Stimulated activated naive CD8-positive, alpha-beta T cell treated with anti-CD3 and anti-CD28 coated beads, Interleukin-15, amount 100 ng/mL, for 72 hours (primary cell): ENCODE data around the gene SLC2A14.
"Not testable (repeated sequence)": the region's sequence is repeated elsewhere in the genome, so short reads cannot be mapped to it uniquely, and the experiment has no call there.

Experiments used
- ATAC-seq: fragments of 150-1000 bp; cut with Tn5 transposase; 2 replicates; pipeline ENCODE4 v1.10.0; 2021; ENCODE audit warnings: mild to moderate bottlenecking, moderate library complexity
- DNase-seq, 2 donors: peaks; one replicate each; pipeline ENCODE4 v3.0.0; 2021 to 2022
- H3K27ac Mint-ChIP-seq, 2 donors: one replicate each; pipeline ENCODE4 v1.8.0; 2022; ENCODE audit warnings: mild to moderate bottlenecking in 2 of 2, mixed read lengths in 2 of 2, moderate library complexity in 2 of 2
- H3K27me3 Mint-ChIP-seq: one replicate; pipeline ENCODE4 v1.8.0; 2022; ENCODE audit warnings: mixed read lengths
- H3K4me1 Mint-ChIP-seq: one replicate; pipeline ENCODE4 v1.8.0; 2022; ENCODE audit warnings: mild to moderate bottlenecking, mixed read lengths
- H3K4me3 Mint-ChIP-seq, 2 donors: one replicate each; pipeline ENCODE4 v1.8.0; 2022; ENCODE audit warnings: mild to moderate bottlenecking in 2 of 2, mixed read lengths in 2 of 2, moderate library complexity in 1 of 2
- H3K9me3 Mint-ChIP-seq, 2 donors: one replicate each; pipeline ENCODE4 v1.8.0; 2022; ENCODE audit warnings: mixed read lengths in 2 of 2

SLC2A14 gene

GRCh38 chr12:7829737-7830136 is 43.0 kb downstream of the SLC2A14 start:
- not testable (repeated sequence) for H3K4me1 Mint-ChIP-seq, ATAC-seq, H3K4me3 Mint-ChIP-seq, H3K27me3 Mint-ChIP-seq, DNase-seq, H3K9me3 Mint-ChIP-seq, H3K27ac Mint-ChIP-seq

- not testable (repeated sequence) for H3K4me3 Mint-ChIP-seq, DNase-seq, H3K27ac Mint-ChIP-seq, H3K9me3 Mint-ChIP-seq, H3K27me3 Mint-ChIP-seq, H3K4me1 Mint-ChIP-seq, ATAC-seq
Observed at GRCh38 chr12:7825754-7826153, 47.0 kb downstream of the SLC2A14 start.

DNA sequence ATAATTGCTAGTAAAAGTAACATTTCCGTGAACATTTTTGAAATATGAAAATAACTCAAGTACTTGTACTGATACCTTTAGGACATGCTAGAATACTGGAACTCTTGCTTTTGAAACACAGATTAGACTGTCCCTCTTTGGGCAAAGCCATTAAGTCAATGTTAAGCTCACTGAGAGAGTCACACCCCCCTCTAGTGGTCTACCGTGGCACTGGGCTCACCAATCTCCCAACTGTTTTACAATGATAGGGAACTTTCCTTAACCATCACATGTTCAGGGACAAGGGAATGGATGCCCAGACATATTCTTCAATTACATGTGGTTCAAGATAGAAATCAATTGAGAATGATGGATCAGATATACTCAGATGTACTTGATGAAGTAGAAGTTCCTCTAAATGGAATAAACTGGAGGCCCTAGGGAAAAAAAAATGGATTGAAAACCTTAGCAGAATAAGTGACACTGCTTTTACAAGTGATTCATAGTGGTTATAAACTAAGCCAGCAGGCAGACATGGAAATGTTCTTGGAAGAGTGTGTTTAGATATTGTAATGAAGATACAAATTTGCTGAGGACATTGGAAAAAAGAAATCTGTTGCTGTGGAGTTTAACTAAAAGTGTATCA is 65.7 kb downstream of the SLC2A14 start:
- no peak overlapping the region for H3K4me3 Mint-ChIP-seq
- no peak overlapping the region for H3K27ac Mint-ChIP-seq
- no peaks in the 10 kb centered on the region for H3K4me1 Mint-ChIP-seq
- H3K9me3 Mint-ChIP-seq = no peaks in the 10 kb centered on the region
- peak; percentile 64 for ATAC-seq
- DNase-seq = peak; percentile 48 to 53
- no peaks in the 10 kb centered on the region for H3K27me3 Mint-ChIP-seq

GRCh38 chr12:7806319-7806718 is 66.4 kb downstream of the SLC2A14 start:
- H3K27ac Mint-ChIP-seq, DNase-seq, H3K9me3 Mint-ChIP-seq, H3K27me3 Mint-ChIP-seq, ATAC-seq, H3K4me1 Mint-ChIP-seq, H3K4me3 Mint-ChIP-seq: not testable (repeated sequence)

DNA sequence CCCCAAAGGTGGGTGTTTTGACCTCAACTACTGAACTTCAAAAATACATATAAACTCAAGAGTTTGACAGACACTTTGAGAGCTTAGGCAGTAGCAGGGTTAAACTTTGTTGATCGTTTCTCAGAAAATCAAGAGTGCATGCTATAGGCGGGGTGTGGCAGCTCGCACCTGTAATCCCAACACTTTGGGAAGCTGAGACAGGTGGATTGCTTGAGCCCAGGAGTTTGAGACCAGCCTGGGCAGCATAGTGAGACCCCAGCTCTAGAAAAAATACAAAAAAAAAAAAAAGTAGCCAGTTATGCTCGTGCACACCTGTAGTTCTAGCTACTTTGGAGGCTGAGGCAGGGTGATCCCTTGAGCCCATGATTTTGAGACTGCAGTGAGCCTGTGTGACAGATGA is 71.3 kb downstream of the SLC2A14 start:
- no peak for ATAC-seq
- no peaks in the 10 kb centered on the region for H3K9me3 Mint-ChIP-seq
- H3K27ac Mint-ChIP-seq = no peak overlapping the region

DNA sequence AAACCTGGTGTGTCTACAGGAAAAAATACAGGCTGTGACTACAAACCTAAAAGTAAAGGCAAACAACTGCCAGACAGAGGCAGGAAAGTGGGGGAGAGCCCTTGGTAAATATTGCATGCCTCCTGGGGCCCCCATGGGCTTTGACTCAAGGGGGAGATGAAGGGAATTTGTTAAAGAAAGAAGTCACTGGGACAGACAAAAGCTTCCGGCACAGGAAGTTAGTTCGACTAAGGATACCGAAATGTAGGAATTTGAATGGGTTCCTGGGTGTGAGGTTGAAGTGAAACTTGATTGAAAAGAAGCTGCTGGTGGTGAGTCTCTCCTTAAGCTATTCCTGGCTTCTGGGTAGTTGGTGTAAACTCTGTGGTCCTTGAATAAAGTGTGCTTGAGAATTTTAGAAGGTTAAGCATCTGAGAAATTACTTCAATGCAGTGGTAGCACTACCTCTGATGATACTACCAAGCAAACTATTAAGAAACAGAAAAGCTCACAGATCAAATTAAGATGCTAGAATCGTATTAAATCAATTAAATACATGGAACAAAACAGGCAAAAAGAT is 73.9 kb downstream of the SLC2A14 start:
- not testable (repeated sequence) for H3K4me3 Mint-ChIP-seq, H3K27me3 Mint-ChIP-seq, H3K27ac Mint-ChIP-seq, ATAC-seq, H3K9me3 Mint-ChIP-seq, DNase-seq, H3K4me1 Mint-ChIP-seq

More for the DNA sequence above, 71.3 kb downstream of the SLC2A14 start:
- Mint-ChIP-seq H3K27me3 (no peaks in the 10 kb centered on the region), H3K4me1 (no peaks in the 10 kb centered on the region), H3K4me3 (no peak overlapping the region)
- DNase-seq = no peak

GRCh38 chr12:7797698-7798398 is 74.9 kb downstream of the SLC2A14 start:
- no peak overlapping the region for H3K4me3 Mint-ChIP-seq
- no peaks in the 10 kb centered on the region for H3K9me3 Mint-ChIP-seq
- no peak overlapping the region for H3K27ac Mint-ChIP-seq
- ATAC-seq (no peak), DNase-seq (no peak)
- no peaks in the 10 kb centered on the region for H3K4me1 Mint-ChIP-seq
- no peaks in the 10 kb centered on the region for H3K27me3 Mint-ChIP-seq

DNA sequence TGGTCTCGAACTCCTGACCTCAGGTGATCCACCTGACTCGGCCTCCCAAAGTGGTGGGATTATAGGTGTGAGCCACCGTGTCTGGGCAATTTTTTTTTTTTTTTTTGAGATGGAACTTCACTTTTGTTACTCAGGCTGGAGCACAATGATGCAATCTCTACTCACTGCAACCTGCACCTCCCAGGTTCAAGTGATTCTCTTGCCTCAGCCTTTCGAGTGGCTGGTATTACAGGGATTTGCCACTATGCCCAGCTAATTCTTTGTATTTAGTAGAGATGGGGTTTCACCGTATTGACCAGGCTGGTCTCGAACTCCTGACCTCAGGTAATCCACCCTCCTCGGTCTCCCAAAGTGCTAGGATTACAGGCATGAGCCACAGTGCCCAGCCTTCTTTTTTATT is 75.4 kb downstream of the SLC2A14 start:
- H3K4me1 Mint-ChIP-seq, ATAC-seq, H3K27ac Mint-ChIP-seq, H3K4me3 Mint-ChIP-seq, DNase-seq, H3K27me3 Mint-ChIP-seq, H3K9me3 Mint-ChIP-seq: not testable (repeated sequence)

DNA sequence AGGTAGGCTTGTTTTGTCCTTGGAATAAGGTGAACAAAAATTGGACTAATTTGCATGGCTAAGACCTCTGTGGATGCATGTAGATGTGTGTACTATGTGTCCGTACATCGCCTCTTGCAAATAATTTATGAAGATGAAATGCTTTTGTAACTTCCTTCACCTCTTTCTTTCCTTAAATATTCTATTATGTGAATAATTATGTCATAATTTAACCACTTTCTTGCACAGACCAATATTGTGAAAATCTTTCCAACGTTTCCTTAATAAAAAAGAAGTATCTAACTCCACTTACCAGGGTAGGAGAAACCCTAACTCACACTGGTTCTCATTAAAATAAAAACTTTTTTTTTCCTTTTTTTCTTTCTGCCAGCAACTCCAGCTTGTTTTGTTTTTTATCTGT is 79.5 kb downstream of the SLC2A14 start:
- no peak overlapping the region for H3K27ac Mint-ChIP-seq
- ATAC-seq (no peak), DNase-seq (no peak)
- H3K4me3 Mint-ChIP-seq = no peak overlapping the region
- no peaks in the 10 kb centered on the region for H3K9me3 Mint-ChIP-seq
- no peaks in the 10 kb centered on the region for H3K4me1 Mint-ChIP-seq
- peaks cover 2% of the 10 kb centered on the region for H3K27me3 Mint-ChIP-seq

DNA sequence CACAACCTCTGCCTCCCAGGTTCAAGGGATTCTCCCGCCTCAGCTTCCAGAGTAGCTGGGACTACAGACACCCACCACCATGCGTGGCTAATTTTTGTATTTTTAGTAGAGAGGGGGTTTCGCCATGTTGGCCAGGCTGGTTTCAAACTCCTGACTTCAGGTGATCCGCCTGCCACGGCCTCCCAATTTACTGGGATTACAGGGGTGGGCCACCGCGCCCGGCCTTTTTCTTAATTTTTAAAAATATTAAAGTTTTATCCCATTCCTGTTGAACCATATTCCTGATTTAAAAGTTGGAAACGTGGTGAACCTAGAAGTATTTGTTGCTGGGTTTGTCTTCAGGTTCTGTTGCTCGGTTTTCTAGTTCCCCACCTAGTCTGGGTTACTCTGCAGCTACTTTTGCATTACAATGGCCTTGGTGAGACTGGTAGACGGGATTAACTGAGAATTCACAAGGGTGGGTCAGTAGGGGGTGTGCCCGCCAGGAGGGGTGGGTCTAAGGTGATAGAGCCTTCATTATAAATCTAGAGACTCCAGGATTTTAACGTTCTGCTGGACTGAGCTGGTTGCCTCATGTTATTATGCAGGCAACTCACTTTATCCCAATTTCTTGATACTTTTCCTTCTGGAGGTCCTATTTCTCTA is 83.7 kb downstream of the SLC2A14 start, which contains the start of gene NANOG:
NANOG (plus strand) TSS at position 519 of the 645 bp plus-strand sequence. CDS start 213 bp downstream, outside the sequence.
- H3K9me3 Mint-ChIP-seq, DNase-seq, H3K27ac Mint-ChIP-seq, H3K4me3 Mint-ChIP-seq, ATAC-seq, H3K4me1 Mint-ChIP-seq: not testable (repeated sequence)
- peaks cover 19% of the 10 kb centered on the region for H3K27me3 Mint-ChIP-seq

DNA sequence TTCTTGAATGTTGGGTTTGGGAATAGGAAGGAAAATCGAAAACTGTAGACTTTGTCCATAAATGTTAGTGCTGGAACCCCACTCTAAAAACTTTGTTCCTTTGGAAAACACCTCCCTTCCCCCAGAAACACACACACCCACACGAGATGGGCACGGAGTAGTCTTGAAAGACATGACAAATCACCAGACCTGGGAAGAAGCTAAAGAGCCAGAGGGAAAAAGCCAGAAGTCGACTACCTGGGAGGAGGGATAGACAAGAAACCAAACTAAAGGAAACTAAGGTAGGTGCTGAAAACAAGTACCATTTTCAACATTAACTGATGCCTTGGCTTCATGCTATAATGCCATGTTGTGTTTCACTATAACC is 84.4 kb downstream of the SLC2A14 start:
- Mint-ChIP-seq H3K27me3 (peaks cover 19% of the 10 kb centered on the region), H3K27ac (no peak overlapping the region), H3K4me3 (no peak overlapping the region), H3K9me3 (no peaks in the 10 kb centered on the region), H3K4me1 (no peaks in the 10 kb centered on the region)
- ATAC-seq (no peak), DNase-seq (no peak)

DNA sequence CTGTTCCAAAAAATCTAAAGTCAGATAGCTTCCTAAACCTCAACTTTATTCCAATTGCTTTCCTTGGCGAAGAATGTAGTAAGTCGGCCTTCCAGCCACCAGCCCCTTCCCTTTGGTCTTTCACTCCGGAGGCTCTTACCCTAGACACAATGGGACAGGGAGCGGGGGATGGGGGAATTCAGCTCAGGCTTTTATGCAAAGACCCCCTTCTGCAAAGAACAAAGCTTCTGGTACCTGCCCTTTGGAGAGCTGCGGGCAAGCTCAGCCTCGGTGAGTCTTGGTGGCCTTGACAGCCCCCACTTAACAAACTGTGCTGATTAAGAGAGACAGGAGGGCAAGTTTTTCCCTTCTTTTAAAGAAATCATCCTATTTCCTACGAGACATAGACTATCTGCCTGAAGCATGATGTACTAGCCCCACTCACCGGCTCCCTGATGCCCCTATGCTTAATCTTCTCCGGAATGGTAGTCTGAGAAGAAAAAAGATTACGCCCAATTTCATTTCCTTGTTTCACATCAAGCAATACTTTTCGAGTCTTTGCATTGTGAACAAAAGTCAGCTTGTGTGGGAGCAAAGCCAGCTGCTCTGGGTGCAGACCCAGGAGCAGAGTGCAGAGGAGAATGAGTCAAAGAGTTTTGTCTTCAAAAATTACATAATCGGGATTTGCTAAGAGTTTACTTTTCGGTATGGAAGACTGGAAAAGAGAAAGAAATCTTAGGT is 85.0 kb downstream of the SLC2A14 start:
- Mint-ChIP-seq H3K27me3 (peaks cover 19% of the 10 kb centered on the region), H3K9me3 (no peaks in the 10 kb centered on the region), H3K4me1 (no peaks in the 10 kb centered on the region), H3K4me3 (no peak overlapping the region), H3K27ac (no peak overlapping the region)
- DNase-seq (no peak), ATAC-seq (no peak)

DNA sequence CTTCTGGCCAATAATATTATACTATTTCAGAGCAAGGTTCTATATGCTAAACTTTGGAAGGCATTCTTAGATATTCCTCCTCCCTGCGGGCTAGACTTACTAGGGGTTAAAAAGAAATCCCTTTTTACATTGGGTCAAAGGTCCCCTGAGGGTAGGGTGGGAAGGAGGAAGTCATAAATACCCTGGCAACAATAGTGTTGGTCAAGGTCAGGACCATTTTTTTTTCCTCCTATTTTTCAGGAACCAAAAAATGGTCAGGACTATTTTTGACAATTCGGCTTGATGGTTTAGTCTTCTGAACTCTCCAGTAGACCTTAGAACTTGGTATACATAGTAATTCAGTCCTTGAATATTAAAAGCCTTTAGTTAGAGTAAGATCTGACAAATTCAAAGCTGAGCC is 88.0 kb downstream of the SLC2A14 start:
- Mint-ChIP-seq H3K27me3 (peaks cover 19% of the 10 kb centered on the region), H3K9me3 (no peaks in the 10 kb centered on the region), H3K4me3 (no peak overlapping the region), H3K27ac (no peak overlapping the region), H3K4me1 (no peaks in the 10 kb centered on the region)
- DNase-seq (no peak), ATAC-seq (no peak)

DNA sequence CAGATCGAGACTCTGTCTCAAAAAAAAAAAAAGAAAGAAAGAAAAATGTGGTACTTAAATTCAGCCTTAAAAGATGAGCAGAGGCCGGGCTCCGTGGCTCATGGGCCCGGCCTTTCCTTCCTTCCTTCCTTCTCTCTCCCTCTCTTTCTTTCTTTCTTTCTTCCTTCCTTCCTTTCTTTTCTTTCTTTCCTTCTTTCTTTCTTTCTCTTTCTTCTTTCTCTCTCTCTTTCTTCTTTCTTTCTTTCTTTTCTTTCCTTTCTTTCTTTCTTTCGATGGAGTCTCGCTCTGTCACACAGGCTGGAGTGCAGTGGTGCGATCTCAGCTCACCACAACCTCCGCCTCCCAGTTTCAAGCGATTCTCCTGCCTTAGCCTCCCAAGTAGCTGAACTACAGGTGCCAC is 89.3 kb downstream of the SLC2A14 start:
- not testable (repeated sequence) for H3K4me1 Mint-ChIP-seq, ATAC-seq, H3K27ac Mint-ChIP-seq, H3K4me3 Mint-ChIP-seq, H3K9me3 Mint-ChIP-seq, DNase-seq
- peaks cover 19% of the 10 kb centered on the region for H3K27me3 Mint-ChIP-seq

- ATAC-seq (no peak), DNase-seq (no peak)
- H3K27me3 Mint-ChIP-seq = peaks cover 6% of the 10 kb centered on the region
- no peaks in the 10 kb centered on the region for H3K9me3 Mint-ChIP-seq
- no peak overlapping the region for H3K27ac Mint-ChIP-seq
- no peak overlapping the region for H3K4me3 Mint-ChIP-seq
- no peaks in the 10 kb centered on the region for H3K4me1 Mint-ChIP-seq
Observed at GRCh38 chr12:7782055-7782454, 90.7 kb downstream of the SLC2A14 start.
